A549 (cell line): ENCODE results near the gene CHST13. TPM values are rescaled to one million over a fixed set of nuclear protein-coding genes. Genes with fewer than 3 reads are reported as not detected.

Experiments
- ATAC-seq, 2 experiments: fragments of 200-7000 bp in 1 of 2; fragments of >200 bp in 1 of 2; cut with Nextera tagmentation in 1 of 2; cut with Tn5 transposase in 1 of 2; 3 replicates each; pipeline versions ENCODE4 v1.8.0 to v1.9.1; 2018 to 2020; ENCODE audit warnings: mild to moderate bottlenecking in 1 of 2, moderate library complexity in 1 of 2
- CTCF ChIA-PET: fragments of 300-600 bp; sonication (Branson Sonifier 250); formaldehyde crosslinking; extraction: SDS; loops from one replicate; lab custom pipeline; 2021; ENCODE audit warnings: antibody characterized with exemption, inconsistent platforms; lab: Yijun Ruan, JAX
- POLR2A ChIA-PET: fragments of 350-600 bp; formaldehyde crosslinking; extraction: SDS; loops from one replicate; lab custom pipeline; 2021; ENCODE audit warnings: antibody characterized with exemption, inconsistent platforms; lab: Yijun Ruan, JAX
- DNase-seq, 2 experiments: peaks; one replicate each; pipeline versions ENCODE4 v3.0.0 to v3.0.0-alpha.2; 2011 to 2016; ENCODE audit warnings: low read depth in 1 of 2, low spot score in 1 of 2
- FAIRE-seq: peaks from 2 replicates; lab custom pipeline; 2011; peaks lifted over from hg19 to GRCh38; lab: Jason Lieb, UNC
- H3K27ac ChIP-seq, 2 experiments: fragments of >200 bp; sonication (Bioruptor Twin); formaldehyde crosslinking; 3 replicates each; pipeline ENCODE4 v1.5.1; 2016 to 2017
- H3K4me1 ChIP-seq: fragments of >200 bp; sonication (Bioruptor Twin); formaldehyde crosslinking; 3 replicates; pipeline ENCODE4 v1.6.1; 2016
- H3K4me2 ChIP-seq: fragments of >200 bp; sonication (Bioruptor Twin); formaldehyde crosslinking; 3 replicates; pipeline ENCODE4 v1.6.1; 2016
- H3K4me3 ChIP-seq: fragments of >200 bp; sonication (Bioruptor Twin); formaldehyde crosslinking; 3 replicates; pipeline ENCODE4 v1.5.1; 2016
- H3K9me3 ChIP-seq: fragments of >200 bp; sonication (Bioruptor Twin); formaldehyde crosslinking; 3 replicates; pipeline ENCODE4 v1.6.1; 2016
- BHLHE40 ChIP-seq: IDR thresholded peaks from 2 replicates; pipeline ENCODE4 v1.6.1; 2012; ENCODE audit warnings: low read depth, low read length, inconsistent platforms
- CBX8 ChIP-seq: fragments of 200-600 bp; sonication (generic); IDR thresholded peaks from 2 replicates; pipeline ENCODE4 v1.6.1; 2016
- CHD2 ChIP-seq: fragments of 150-350 bp; IDR thresholded peaks from 2 replicates; pipeline ENCODE4 v1.6.1; 2014; ENCODE audit warnings: low read length; ENCODE audit not compliant: partially characterized antibody
- CHD4 ChIP-seq: fragments of 200-600 bp; sonication (generic); IDR thresholded peaks from 2 replicates; pipeline ENCODE4 v1.6.1; 2016; ENCODE audit warnings: antibody characterized with exemption, mild to moderate bottlenecking, borderline replicate concordance
- EHMT2 ChIP-seq: fragments of 200-600 bp; sonication (generic); IDR thresholded peaks from 2 replicates; pipeline ENCODE4 v1.6.1; 2016; ENCODE audit warnings: antibody characterized with exemption, low read depth, mild to moderate bottlenecking, moderate library complexity
- ELK1 ChIP-seq: fragments of 150-350 bp; IDR thresholded peaks from 2 replicates; pipeline ENCODE4 v1.6.1; 2014; ENCODE audit warnings: low read depth, mild to moderate bottlenecking, low read length
- ESRRA ChIP-seq: fragments of 150-350 bp; IDR thresholded peaks from 2 replicates; pipeline ENCODE4 v1.6.1; 2014; ENCODE audit warnings: mild to moderate bottlenecking, low read length, borderline replicate concordance
- FOSB ChIP-seq: fragments of 250-450 bp; sonication (Bioruptor Pico); IDR thresholded peaks from 2 replicates; pipeline ENCODE4 v1.5.0; 2020; ENCODE audit warnings: mild to moderate bottlenecking, moderate library complexity
- FOSL2 ChIP-seq, 2 experiments: fragments of 450-650 bp in 1 of 2; fragments of >200 bp in 1 of 2; sonication (Bioruptor Twin) in 1 of 2; formaldehyde crosslinking; IDR thresholded peaks; 2 replicates each; pipeline versions ENCODE4 v1.5.0 to v1.6.1; 2016 to 2020; ENCODE audit warnings: mild to moderate bottlenecking in 1 of 2, moderate library complexity in 1 of 2
- GATA3 ChIP-seq: IDR thresholded peaks from 2 replicates; pipeline ENCODE4 v1.6.1; 2012; ENCODE audit warnings: borderline replicate concordance
- HES2 ChIP-seq: fragments of >200 bp; sonication (Bioruptor Twin); formaldehyde crosslinking; IDR thresholded peaks from 2 replicates; pipeline ENCODE4 v1.6.1; 2016
- HOXB5 ChIP-seq: fragments of 250-450 bp; sonication (Bioruptor Pico); IDR thresholded peaks from 2 replicates; pipeline ENCODE4 v1.5.0; 2020; ENCODE audit warnings: mild to moderate bottlenecking, moderate library complexity
- JUN ChIP-seq, 2 experiments: fragments of >200 bp; sonication (Bioruptor Twin); formaldehyde crosslinking; IDR thresholded peaks; 2 replicates in 1 of 2; 3 replicates in 1 of 2; pipeline ENCODE4 v1.6.1; 2016 to 2017
- JUNB ChIP-seq: fragments of >200 bp; sonication (Bioruptor Twin); formaldehyde crosslinking; IDR thresholded peaks from 2 replicates; pipeline ENCODE4 v1.6.1; 2016
- MAFK ChIP-seq: fragments of 450-650 bp; IDR thresholded peaks from 2 replicates; pipeline ENCODE4 v1.6.1; 2014; ENCODE audit not compliant: partially characterized antibody
- MYC ChIP-seq: IDR thresholded peaks from 2 replicates; pipeline ENCODE4 v1.6.1; 2012; ENCODE audit warnings: mild to moderate bottlenecking, inconsistent platforms, low read length, improper control_type of control experiment, borderline replicate concordance
- NFE2L2 ChIP-seq: fragments of 150-350 bp; conservative IDR thresholded peaks from 2 replicates; pipeline ENCODE4 v1.6.1; 2014; ENCODE audit warnings: low read length
- NR3C1 ChIP-seq: fragments of >200 bp; sonication (Bioruptor Twin); formaldehyde crosslinking; IDR thresholded peaks from 3 replicates; pipeline ENCODE4 v1.6.1; 2017
- PBX3 ChIP-seq: IDR thresholded peaks from 2 replicates; pipeline ENCODE4 v1.6.1; 2012
- POLR2A ChIP-seq: IDR thresholded peaks from 2 replicates; pipeline ENCODE4 v1.6.1; 2012; ENCODE audit warnings: mild to moderate bottlenecking, low read length
- RARB ChIP-seq: fragments of 250-450 bp; sonication (Bioruptor Pico); IDR thresholded peaks from 2 replicates; pipeline ENCODE4 v1.8.0; 2021; ENCODE audit warnings: mild to moderate bottlenecking, moderate library complexity
- RFX5 ChIP-seq: fragments of 450-650 bp; IDR thresholded peaks from 2 replicates; pipeline ENCODE4 v1.7.1; 2014; ENCODE audit warnings: antibody characterized with exemption, mild to moderate bottlenecking, moderate library complexity
- SREBF2 ChIP-seq: fragments of 450-650 bp; IDR thresholded peaks from 2 replicates; pipeline ENCODE4 v1.6.1; 2014; ENCODE audit warnings: mild to moderate bottlenecking, moderate library complexity
- ZNF302 ChIP-seq: fragments of 250-450 bp; sonication (Bioruptor Pico); IDR thresholded peaks from 2 replicates; pipeline ENCODE4 v1.9.0; 2021; ENCODE audit warnings: inconsistent platforms, mild to moderate bottlenecking, moderate library complexity
- WGBS: methylation state at CpG from one replicate; pipeline ENCODE4 v1.1.6; 2017; ENCODE audit errors: missing lambda C conversion rate; 5-methylcytosine and 5-hydroxymethylcytosine counted together
- polyA plus RNA-seq, 4 experiments: library from polyadenylated mRNA; depleted of rRNA in 3 of 4; stranded (reverse); fragments of >200 nt; fragmentation: RNase III in 1 of 4; extraction: RNeasy Plus Mini Kit Qiagen cat#74134 plus additional on column Dnase treatment in 1 of 4; gene quantifications; 2 replicates in 3 of 4; 3 replicates in 1 of 4; pipeline ENCODE4 v1.2.3, GENCODE V29; 2011 to 2017
- TF ChIP-seq, protein P1 (sequence below): fragments of >200 bp; sonication (Bioruptor Twin); formaldehyde crosslinking; IDR thresholded peaks from 3 replicates; pipeline ENCODE4 v1.5.1; 2016
- TF ChIP-seq, protein P2 (sequence below): fragments of 250-450 bp; sonication (Bioruptor Pico); IDR thresholded peaks from 2 replicates; pipeline ENCODE4 v1.5.0; 2021; ENCODE audit warnings: mild to moderate bottlenecking, moderate library complexity, borderline replicate concordance
- TF ChIP-seq, protein P3 (sequence below): fragments of >200 bp; sonication (Bioruptor Twin); formaldehyde crosslinking; IDR thresholded peaks from 3 replicates; pipeline ENCODE4 v1.6.1; 2016

CHST13 gene
- polyA plus RNA-seq, 2 of the 4 experiments (the other 2 are of a cell fraction): 0.30 to 0.59 TPM

- DNase-seq (no peak), ATAC-seq (no peak), FAIRE-seq (no peak)
- H3K4me3 ChIP-seq: no peak overlapping the region
- no peaks in the 10 kb centered on the region for H3K9me3 ChIP-seq
- no peak overlapping the region for H3K4me2 ChIP-seq
- 74% methylated on average over 8 of the region's 14 CpGs for WGBS
- no peaks in the 10 kb centered on the region for H3K4me1 ChIP-seq
- ChIA-PET POLR2A (no interaction called here), CTCF (no interaction called here)
- TF ChIP-seq, protein P1, sequence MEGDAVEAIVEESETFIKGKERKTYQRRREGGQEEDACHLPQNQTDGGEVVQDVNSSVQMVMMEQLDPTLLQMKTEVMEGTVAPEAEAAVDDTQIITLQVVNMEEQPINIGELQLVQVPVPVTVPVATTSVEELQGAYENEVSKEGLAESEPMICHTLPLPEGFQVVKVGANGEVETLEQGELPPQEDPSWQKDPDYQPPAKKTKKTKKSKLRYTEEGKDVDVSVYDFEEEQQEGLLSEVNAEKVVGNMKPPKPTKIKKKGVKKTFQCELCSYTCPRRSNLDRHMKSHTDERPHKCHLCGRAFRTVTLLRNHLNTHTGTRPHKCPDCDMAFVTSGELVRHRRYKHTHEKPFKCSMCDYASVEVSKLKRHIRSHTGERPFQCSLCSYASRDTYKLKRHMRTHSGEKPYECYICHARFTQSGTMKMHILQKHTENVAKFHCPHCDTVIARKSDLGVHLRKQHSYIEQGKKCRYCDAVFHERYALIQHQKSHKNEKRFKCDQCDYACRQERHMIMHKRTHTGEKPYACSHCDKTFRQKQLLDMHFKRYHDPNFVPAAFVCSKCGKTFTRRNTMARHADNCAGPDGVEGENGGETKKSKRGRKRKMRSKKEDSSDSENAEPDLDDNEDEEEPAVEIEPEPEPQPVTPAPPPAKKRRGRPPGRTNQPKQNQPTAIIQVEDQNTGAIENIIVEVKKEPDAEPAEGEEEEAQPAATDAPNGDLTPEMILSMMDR: no peak
- no peak for TF ChIP-seq MYC
- TF ChIP-seq MAFK: no peak
- TF ChIP-seq BHLHE40: no peak
- no peak for TF ChIP-seq SREBF2
- TF ChIP-seq PBX3: no peak
- no peak for TF ChIP-seq FOSB
- TF ChIP-seq JUN (IDR thresholded peaks at IDR 0.05): no peak
- TF ChIP-seq GATA3: no peak
- no peak for TF ChIP-seq POLR2A
- no peak for TF ChIP-seq NFE2L2
- no peak overlapping the region for H3K27ac ChIP-seq
These were observed 40.6 kb upstream of the CHST13 start for GRCh38 chr3:126483321-126483761.

- H3K4me1 ChIP-seq: no peaks in the 10 kb centered on the region
- no peak overlapping the region for H3K4me2 ChIP-seq
- ATAC-seq (no peak), FAIRE-seq (no peak), DNase-seq (no peak)
- TF ChIP-seq ESRRA (no peak), HES2 (no peak), FOSB (no peak), JUN (IDR thresholded peaks at IDR 0.05) (no peak), RARB (no peak), CHD4 (no peak)
- TF ChIP-seq, protein P2, sequence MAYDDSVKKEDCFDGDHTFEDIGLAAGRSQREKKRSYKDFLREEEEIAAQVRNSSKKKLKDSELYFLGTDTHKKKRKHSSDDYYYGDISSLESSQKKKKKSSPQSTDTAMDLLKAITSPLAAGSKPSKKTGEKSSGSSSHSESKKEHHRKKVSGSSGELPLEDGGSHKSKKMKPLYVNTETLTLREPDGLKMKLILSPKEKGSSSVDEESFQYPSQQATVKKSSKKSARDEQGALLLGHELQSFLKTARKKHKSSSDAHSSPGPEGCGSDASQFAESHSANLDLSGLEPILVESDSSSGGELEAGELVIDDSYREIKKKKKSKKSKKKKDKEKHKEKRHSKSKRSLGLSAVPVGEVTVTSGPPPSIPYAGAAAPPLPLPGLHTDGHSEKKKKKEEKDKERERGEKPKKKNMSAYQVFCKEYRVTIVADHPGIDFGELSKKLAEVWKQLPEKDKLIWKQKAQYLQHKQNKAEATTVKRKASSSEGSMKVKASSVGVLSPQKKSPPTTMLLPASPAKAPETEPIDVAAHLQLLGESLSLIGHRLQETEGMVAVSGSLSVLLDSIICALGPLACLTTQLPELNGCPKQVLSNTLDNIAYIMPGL (CRISPR knock-in tag): no peak
- TF ChIP-seq, protein P3, sequence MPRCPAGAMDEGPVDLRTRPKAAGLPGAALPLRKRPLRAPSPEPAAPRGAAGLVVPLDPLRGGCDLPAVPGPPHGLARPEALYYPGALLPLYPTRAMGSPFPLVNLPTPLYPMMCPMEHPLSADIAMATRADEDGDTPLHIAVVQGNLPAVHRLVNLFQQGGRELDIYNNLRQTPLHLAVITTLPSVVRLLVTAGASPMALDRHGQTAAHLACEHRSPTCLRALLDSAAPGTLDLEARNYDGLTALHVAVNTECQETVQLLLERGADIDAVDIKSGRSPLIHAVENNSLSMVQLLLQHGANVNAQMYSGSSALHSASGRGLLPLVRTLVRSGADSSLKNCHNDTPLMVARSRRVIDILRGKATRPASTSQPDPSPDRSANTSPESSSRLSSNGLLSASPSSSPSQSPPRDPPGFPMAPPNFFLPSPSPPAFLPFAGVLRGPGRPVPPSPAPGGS: no peak
- WGBS: 65% methylated on average over 3 of the region's 3 CpGs
- no peaks in the 10 kb centered on the region for H3K9me3 ChIP-seq
- ChIA-PET CTCF (interaction anchor here (0.8 kb wide), 1 partner anchor 1060 kb away, joined by 3 read pairs; no protein-coding TSS in a partner anchor), POLR2A (no interaction called here)
- H3K27ac ChIP-seq: no peak overlapping the region
- H3K4me3 ChIP-seq: no peak overlapping the region
These were observed 39.8 kb upstream of the CHST13 start for GRCh38 chr3:126484148-126484547.

DNA sequence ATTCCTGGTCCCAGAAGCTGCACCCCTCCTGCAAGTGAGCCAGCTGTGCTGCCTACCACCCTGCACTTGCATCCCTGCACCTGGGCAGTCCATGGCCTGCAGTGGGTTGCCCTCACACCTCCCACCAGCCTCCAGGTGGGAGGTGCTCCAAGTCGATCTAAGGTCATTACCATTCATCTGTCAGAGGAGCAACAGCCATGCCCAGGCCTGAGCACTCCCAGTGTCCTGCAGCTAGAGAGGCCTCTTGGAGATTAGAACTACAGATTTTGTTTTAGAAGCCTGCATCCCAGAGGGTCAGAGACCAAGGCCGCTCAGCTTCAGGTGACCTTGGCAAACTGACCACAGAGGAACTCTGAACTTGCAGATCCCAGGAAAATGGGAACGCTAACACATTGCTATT, 39.3 kb upstream of the CHST13 start:
- no peak for ATAC-seq
- H3K4me3 ChIP-seq: no peak overlapping the region
- no peak overlapping the region for H3K4me2 ChIP-seq
- H3K4me1 ChIP-seq: no peaks in the 10 kb centered on the region
- H3K27ac ChIP-seq: no peak overlapping the region
- no peaks in the 10 kb centered on the region for H3K9me3 ChIP-seq
- ChIA-PET CTCF (interaction anchor here (0.8 kb wide), 1 partner anchor 1059 kb away, joined by 3 read pairs; no protein-coding TSS in a partner anchor), POLR2A (no interaction called here)
- DNase-seq: no peak
- TF ChIP-seq ELK1 (no peak), FOSL2 (IDR thresholded peaks at IDR 0.05) (no peak), FOSL2 (CRISPR knock-in tag; IDR thresholded peaks at IDR 0.05) (no peak), MYC (no peak), NR3C1 (no peak), EHMT2 (no peak), CBX8 (no peak), SREBF2 (no peak), ZNF302 (CRISPR knock-in tag) (no peak), HES2 (no peak), HOXB5 (CRISPR knock-in tag) (no peak), CHD4 (no peak), CHD2 (no peak), JUNB (no peak), NFE2L2 (no peak), RFX5 (no peak), POLR2A (no peak)
- FAIRE-seq: no peak
- 84% methylated on average over 2 of the region's 3 CpGs for WGBS
